Measurements from ENCODE around the gene NKX2-2.

DNA sequence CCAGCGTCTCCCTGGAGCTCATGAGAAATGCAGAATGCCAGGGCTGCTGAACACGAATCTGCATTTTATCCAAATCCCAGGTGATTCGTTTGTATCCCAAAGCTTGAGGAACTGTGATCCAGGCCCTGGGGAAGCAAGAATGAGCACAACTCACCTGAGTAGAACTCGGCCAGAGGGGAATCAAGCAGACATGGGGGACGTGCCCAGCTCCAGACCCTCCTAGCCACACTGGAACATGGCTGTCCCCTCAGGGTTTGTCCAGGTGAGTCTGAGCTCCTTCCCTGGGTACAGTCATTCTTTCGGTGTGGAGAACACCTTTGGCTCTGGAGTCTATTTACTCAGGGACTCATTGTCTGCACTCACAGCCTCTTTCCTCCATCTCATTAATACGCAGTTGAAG lies 13.3 kb downstream of the NKX2-2 start:
- no peak for TF ChIP-seq POLR2A (IDR thresholded peaks at IDR 0.05)
- no peak for TF ChIP-seq POLR2AphosphoS5 (IDR thresholded peaks at IDR 0.05; ENCODE audit: insufficient read depth in 1 of 2, low read depth in 1 of 2)
- TF ChIP-seq, protein P1, sequence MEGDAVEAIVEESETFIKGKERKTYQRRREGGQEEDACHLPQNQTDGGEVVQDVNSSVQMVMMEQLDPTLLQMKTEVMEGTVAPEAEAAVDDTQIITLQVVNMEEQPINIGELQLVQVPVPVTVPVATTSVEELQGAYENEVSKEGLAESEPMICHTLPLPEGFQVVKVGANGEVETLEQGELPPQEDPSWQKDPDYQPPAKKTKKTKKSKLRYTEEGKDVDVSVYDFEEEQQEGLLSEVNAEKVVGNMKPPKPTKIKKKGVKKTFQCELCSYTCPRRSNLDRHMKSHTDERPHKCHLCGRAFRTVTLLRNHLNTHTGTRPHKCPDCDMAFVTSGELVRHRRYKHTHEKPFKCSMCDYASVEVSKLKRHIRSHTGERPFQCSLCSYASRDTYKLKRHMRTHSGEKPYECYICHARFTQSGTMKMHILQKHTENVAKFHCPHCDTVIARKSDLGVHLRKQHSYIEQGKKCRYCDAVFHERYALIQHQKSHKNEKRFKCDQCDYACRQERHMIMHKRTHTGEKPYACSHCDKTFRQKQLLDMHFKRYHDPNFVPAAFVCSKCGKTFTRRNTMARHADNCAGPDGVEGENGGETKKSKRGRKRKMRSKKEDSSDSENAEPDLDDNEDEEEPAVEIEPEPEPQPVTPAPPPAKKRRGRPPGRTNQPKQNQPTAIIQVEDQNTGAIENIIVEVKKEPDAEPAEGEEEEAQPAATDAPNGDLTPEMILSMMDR (IDR thresholded peaks at IDR 0.05) = no peak

All from vagina (tissue), 2 donors.